ENCODE results near the gene COL23A1. TPM values are rescaled to one million over a fixed set of nuclear protein-coding genes. Genes with fewer than 3 reads are reported as not detected.

Gene COL23A1
- total and polyA plus RNA-seq, 4 donors = 0.76 to 4.4 (median 1.3) TPM

DNA sequence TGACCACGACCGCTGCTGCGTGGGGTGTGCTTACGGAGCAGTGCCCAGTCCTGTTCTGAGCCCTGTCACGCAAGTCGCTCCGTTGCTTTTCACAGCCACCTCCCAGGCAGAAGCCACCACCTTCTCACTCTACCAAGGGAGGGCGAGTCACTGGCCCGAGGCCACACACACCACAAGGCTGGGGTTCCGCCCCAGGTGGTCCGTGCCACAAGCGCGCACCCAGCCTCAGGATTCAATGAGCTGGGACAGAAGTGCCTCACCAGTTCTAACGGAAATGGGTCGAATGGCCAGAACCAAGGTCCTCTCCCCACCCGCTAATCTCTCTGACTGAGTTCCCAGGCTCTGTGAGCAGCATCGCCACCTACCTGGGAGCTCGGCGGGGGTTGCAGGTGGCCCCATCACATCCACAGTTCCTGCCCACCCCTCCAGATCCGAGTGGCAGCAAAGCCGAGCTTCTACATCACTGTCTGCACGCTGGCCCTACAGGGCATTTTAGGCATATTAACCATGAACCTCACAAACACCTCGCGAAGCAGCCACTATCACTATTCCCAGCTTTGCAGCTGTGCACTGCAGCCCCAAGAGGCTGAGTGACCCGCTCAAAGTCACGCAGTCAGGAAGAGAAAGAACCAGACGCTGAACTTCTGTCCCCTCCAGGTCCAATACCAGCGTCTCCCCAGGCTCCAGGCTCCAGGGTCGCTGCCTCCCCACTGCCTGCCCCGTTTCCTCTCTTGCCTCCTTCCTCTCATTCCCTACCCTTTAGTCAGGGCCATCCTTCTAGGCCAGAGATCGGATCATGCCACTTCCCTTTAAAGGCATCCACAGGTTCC lies 265.5 kb downstream of the COL23A1 start:
- H3K27ac ChIP-seq (ENCODE audit: low read depth in 1 of 2, low read length in 1 of 2) = no peak overlapping the region
- H3K9ac ChIP-seq (ENCODE audit: insufficient read depth in 1 of 2, low read length in 2 of 2) = no peak overlapping the region
- no peak overlapping the region for H3K4me3 ChIP-seq
- H3K9me3 ChIP-seq (ENCODE audit: control insufficient read depth in 4 of 4, insufficient read depth in 3 of 4, low read length in 3 of 4) = peaks cover 0 to 2% (median 0%) of the 10 kb centered on the region in 4 donors
- H3K4me1 ChIP-seq (ENCODE audit: control insufficient read depth in 5 of 5, insufficient read depth in 5 of 5, low read length in 5 of 5) = peaks cover 0 to 62% (median 8%) of the 10 kb centered on the region in 5 donors
- 79 to 85% methylated on average over 31 of the region's 31 CpGs for WGBS, 2 donors
- no peak for DNase-seq
- no peaks in the 10 kb centered on the region for H3K27me3 ChIP-seq (ENCODE audit: control insufficient read depth in 3 of 3, insufficient read depth in 3 of 3, low read length in 2 of 3)
- no peak for ATAC-seq (ENCODE audit: insufficient read depth, low FRiP score)
- no peaks in the 10 kb centered on the region for H3K36me3 ChIP-seq (ENCODE audit: control insufficient read depth in 4 of 4, insufficient read depth in 4 of 4, low read length in 4 of 4)
- no peak for TF ChIP-seq CTCF (IDR thresholded peaks at IDR 0.05; ENCODE audit: control extremely low read depth, extremely low read depth)

- Histone ChIP-seq H3K27ac (ENCODE audit: low read depth in 1 of 2, low read length in 1 of 2) (no peak overlapping the region), H3K9ac (ENCODE audit: insufficient read depth in 1 of 2, low read length in 2 of 2) (no peak overlapping the region), H3K4me1 (ENCODE audit: control insufficient read depth in 5 of 5, insufficient read depth in 5 of 5, low read length in 5 of 5) (peaks cover 0 to 58% (median 8%) of the 10 kb centered on the region in 5 donors), H3K4me3 (no peak overlapping the region), H3K9me3 (ENCODE audit: control insufficient read depth in 4 of 4, insufficient read depth in 3 of 4, low read length in 3 of 4) (peaks cover 0 to 2% (median 0%) of the 10 kb centered on the region in 4 donors), H3K27me3 (ENCODE audit: control insufficient read depth in 3 of 3, insufficient read depth in 3 of 3, low read length in 2 of 3) (no peaks in the 10 kb centered on the region), H3K36me3 (ENCODE audit: control insufficient read depth in 4 of 4, insufficient read depth in 4 of 4, low read length in 4 of 4) (no peaks in the 10 kb centered on the region)
- WGBS, 2 donors = 61 to 78% methylated on average over 7 of the region's 7 CpGs
- no peak for ATAC-seq (ENCODE audit: insufficient read depth, low FRiP score)
- no peak for DNase-seq
- TF ChIP-seq CTCF (IDR thresholded peaks at IDR 0.05; ENCODE audit: control extremely low read depth, extremely low read depth) = no peak
Measured at GRCh38 chr5:178323961-178324360, 266.2 kb downstream of the COL23A1 start.

- Histone ChIP-seq H3K9ac (ENCODE audit: insufficient read depth in 1 of 2, low read length in 2 of 2) (no peak overlapping the region), H3K27me3 (ENCODE audit: control insufficient read depth in 3 of 3, insufficient read depth in 3 of 3, low read length in 2 of 3) (no peaks in the 10 kb centered on the region), H3K9me3 (ENCODE audit: control insufficient read depth in 4 of 4, insufficient read depth in 3 of 4, low read length in 3 of 4) (peaks cover 0 to 2% (median 0%) of the 10 kb centered on the region in 4 donors), H3K36me3 (ENCODE audit: control insufficient read depth in 4 of 4, insufficient read depth in 4 of 4, low read length in 4 of 4) (no peaks in the 10 kb centered on the region), H3K27ac (ENCODE audit: low read depth in 1 of 2, low read length in 1 of 2) (no peak overlapping the region), H3K4me1 (ENCODE audit: control insufficient read depth in 5 of 5, insufficient read depth in 5 of 5, low read length in 5 of 5) (peaks cover 0 to 54% (median 8%) of the 10 kb centered on the region in 5 donors), H3K4me3 (no peak overlapping the region)
- WGBS, 2 donors = 81 to 82% methylated on average over 6 of the region's 6 CpGs
- TF ChIP-seq CTCF (IDR thresholded peaks at IDR 0.05; ENCODE audit: control extremely low read depth, extremely low read depth) = no peak
- DNase-seq (no peak), ATAC-seq (ENCODE audit: insufficient read depth, low FRiP score) (no peak)
Measured at GRCh38 chr5:178323541-178323865, 266.7 kb downstream of the COL23A1 start.
